MM.1S (cell line): ENCODE data around the gene CCDC198.

Source experiments
- DNase-seq: peaks from one replicate; pipeline ENCODE4 v3.0.0-alpha.2; 2015
- H2AFZ ChIP-seq: fragments of 300-600 bp; sonication (generic); 2 replicates; pipeline ENCODE4 v1.6.0; 2016; ENCODE audit warnings: antibody characterized with exemption, low read length
- H3F3A ChIP-seq: fragments of 300-600 bp; sonication (generic); 2 replicates; pipeline ENCODE4 v1.6.1; 2016; ENCODE audit warnings: mild to moderate bottlenecking, antibody characterized with exemption, low read length, moderate library complexity, mixed read lengths; ENCODE audit not compliant: insufficient read depth
- H3K27ac ChIP-seq: fragments of 300-600 bp; sonication (generic); 2 replicates; pipeline ENCODE4 v1.5.1; 2016; ENCODE audit warnings: mild to moderate bottlenecking, low read length
- H3K27me3 ChIP-seq: fragments of 300-600 bp; sonication (generic); replicated peaks from 2 replicates; pipeline ENCODE4 v1.6.0; 2016; ENCODE audit warnings: low read length; ENCODE audit not compliant: insufficient read depth
- H3K36me3 ChIP-seq: fragments of 300-600 bp; sonication (generic); replicated peaks from 2 replicates; pipeline ENCODE4 v1.6.1; 2016; ENCODE audit warnings: mild to moderate bottlenecking, low read length, mixed read lengths; ENCODE audit not compliant: insufficient read depth
- H3K4me1 ChIP-seq: fragments of 300-600 bp; sonication (generic); 2 replicates; pipeline ENCODE4 v1.6.1; 2016; ENCODE audit warnings: low read length, mixed read lengths
- H3K4me2 ChIP-seq: fragments of 300-600 bp; sonication (generic); 2 replicates; pipeline ENCODE4 v1.6.0; 2016; ENCODE audit warnings: low read depth, low read length
- H3K4me3 ChIP-seq: fragments of 300-600 bp; sonication (generic); 2 replicates; pipeline ENCODE4 v1.5.1; 2016; ENCODE audit warnings: low read length, mixed read lengths
- H3K79me2 ChIP-seq: fragments of 300-600 bp; sonication (generic); 2 replicates; pipeline ENCODE4 v1.6.1; 2016; ENCODE audit warnings: mixed run types, low read length, mixed read lengths
- H3K9ac ChIP-seq: fragments of 300-600 bp; sonication (generic); 2 replicates; pipeline ENCODE4 v1.6.1; 2016; ENCODE audit warnings: low read length, mixed read lengths
- H3K9me2 ChIP-seq: fragments of 300-600 bp; sonication (generic); replicated peaks from 2 replicates; pipeline ENCODE4 v1.6.1; 2016; ENCODE audit warnings: mild to moderate bottlenecking, low read length, mixed read lengths; ENCODE audit not compliant: insufficient read depth
- H3K9me3 ChIP-seq: fragments of 300-600 bp; sonication (generic); replicated peaks from 2 replicates; pipeline ENCODE4 v1.6.1; 2016; ENCODE audit warnings: mild to moderate bottlenecking, low read length, mixed read lengths; ENCODE audit not compliant: insufficient read depth
- H4K20me1 ChIP-seq: fragments of 300-600 bp; sonication (generic); 2 replicates; pipeline ENCODE4 v1.6.1; 2016; ENCODE audit warnings: mild to moderate bottlenecking, low read length, moderate library complexity, mixed read lengths; ENCODE audit not compliant: insufficient read depth
- EZH2 ChIP-seq: fragments of 300-600 bp; sonication (generic); optimal IDR thresholded peaks from 2 replicates; pipeline ENCODE3; 2017; ENCODE audit warnings: low read depth, mild to moderate bottlenecking, antibody characterized with exemption, low read length, mixed read lengths
- EZH2phosphoT487 ChIP-seq: fragments of 300-600 bp; sonication (generic); IDR thresholded peaks from 2 replicates; pipeline ENCODE4 v1.6.1; 2018; ENCODE audit warnings: antibody characterized with exemption, low read length
- TF ChIP-seq, protein P1 (sequence below): fragments of 300-600 bp; sonication (generic); IDR thresholded peaks from 2 replicates; pipeline ENCODE4 v1.5.1; 2016; ENCODE audit warnings: antibody characterized with exemption, low read length, mixed read lengths

The CCDC198 gene

GRCh38 chr14:57482120-57482519, 11.5 kb downstream of the CCDC198 start:
- no peaks in the 10 kb centered on the region for H3K9me3 ChIP-seq
- H3K4me3 ChIP-seq: no peak overlapping the region
- H2AFZ ChIP-seq: no peak overlapping the region
- no peak overlapping the region for H3K9ac ChIP-seq
- H3K27me3 ChIP-seq: no peaks in the 10 kb centered on the region
- no peaks in the 10 kb centered on the region for H3K79me2 ChIP-seq
- TF ChIP-seq EZH2: no peak
- TF ChIP-seq, protein P1, sequence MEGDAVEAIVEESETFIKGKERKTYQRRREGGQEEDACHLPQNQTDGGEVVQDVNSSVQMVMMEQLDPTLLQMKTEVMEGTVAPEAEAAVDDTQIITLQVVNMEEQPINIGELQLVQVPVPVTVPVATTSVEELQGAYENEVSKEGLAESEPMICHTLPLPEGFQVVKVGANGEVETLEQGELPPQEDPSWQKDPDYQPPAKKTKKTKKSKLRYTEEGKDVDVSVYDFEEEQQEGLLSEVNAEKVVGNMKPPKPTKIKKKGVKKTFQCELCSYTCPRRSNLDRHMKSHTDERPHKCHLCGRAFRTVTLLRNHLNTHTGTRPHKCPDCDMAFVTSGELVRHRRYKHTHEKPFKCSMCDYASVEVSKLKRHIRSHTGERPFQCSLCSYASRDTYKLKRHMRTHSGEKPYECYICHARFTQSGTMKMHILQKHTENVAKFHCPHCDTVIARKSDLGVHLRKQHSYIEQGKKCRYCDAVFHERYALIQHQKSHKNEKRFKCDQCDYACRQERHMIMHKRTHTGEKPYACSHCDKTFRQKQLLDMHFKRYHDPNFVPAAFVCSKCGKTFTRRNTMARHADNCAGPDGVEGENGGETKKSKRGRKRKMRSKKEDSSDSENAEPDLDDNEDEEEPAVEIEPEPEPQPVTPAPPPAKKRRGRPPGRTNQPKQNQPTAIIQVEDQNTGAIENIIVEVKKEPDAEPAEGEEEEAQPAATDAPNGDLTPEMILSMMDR: no peak
- no peak for TF ChIP-seq EZH2phosphoT487
- no peak overlapping the region for H3K27ac ChIP-seq
- no peak overlapping the region for H3K4me2 ChIP-seq
- no peaks in the 10 kb centered on the region for H3K36me3 ChIP-seq
- DNase-seq: no peak
- no peaks in the 10 kb centered on the region for H3K9me2 ChIP-seq
- no peaks in the 10 kb centered on the region for H3K4me1 ChIP-seq
- no peaks in the 10 kb centered on the region for H3F3A ChIP-seq
- H4K20me1 ChIP-seq: no peaks in the 10 kb centered on the region

DNA sequence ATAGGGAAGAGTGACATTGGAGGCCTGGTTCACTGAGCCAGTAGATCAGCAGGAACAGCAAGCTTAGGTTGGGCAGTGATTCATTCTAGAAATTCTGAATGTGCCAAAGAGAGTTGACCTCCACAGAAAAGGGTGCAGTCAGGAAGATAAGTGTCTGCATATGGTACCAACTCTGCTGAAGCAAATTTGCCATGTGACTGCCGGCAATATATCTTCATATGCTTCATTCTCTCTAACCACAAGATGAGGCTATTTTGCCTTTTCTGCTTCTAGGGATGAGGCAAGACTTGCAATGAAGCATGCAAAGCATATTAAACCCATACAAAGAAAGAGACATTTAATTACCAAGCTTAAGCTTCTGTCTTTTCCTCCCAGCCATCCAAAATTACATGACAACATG, 13.6 kb downstream of the CCDC198 start:
- Histone ChIP-seq H3K9ac (no peak overlapping the region), H2AFZ (no peak overlapping the region), H3K79me2 (no peaks in the 10 kb centered on the region), H3K4me3 (no peak overlapping the region), H4K20me1 (no peaks in the 10 kb centered on the region), H3K27me3 (no peaks in the 10 kb centered on the region), H3K36me3 (no peaks in the 10 kb centered on the region), H3K4me1 (no peaks in the 10 kb centered on the region), H3K9me3 (no peaks in the 10 kb centered on the region), H3F3A (no peaks in the 10 kb centered on the region), H3K4me2 (no peak overlapping the region), H3K27ac (no peak overlapping the region), H3K9me2 (no peaks in the 10 kb centered on the region)
- DNase-seq: no peak
- no peak for TF ChIP-seq EZH2
- TF ChIP-seq EZH2phosphoT487: no peak
- TF ChIP-seq, protein P1: no peak

- no peak for DNase-seq
- H3K9ac ChIP-seq: no peak overlapping the region
These were observed 14.5 kb downstream of the CCDC198 start for GRCh38 chr14:57479197-57479596.

More at GRCh38 chr14:57479197-57479596, 14.5 kb downstream of the CCDC198 start:
- H3K9me3 ChIP-seq: no peaks in the 10 kb centered on the region
- H4K20me1 ChIP-seq: no peaks in the 10 kb centered on the region
- no peak for TF ChIP-seq EZH2
- TF ChIP-seq, protein P1: no peak
- no peak for TF ChIP-seq EZH2phosphoT487
- H3K4me2 ChIP-seq: no peak overlapping the region
- H3K27ac ChIP-seq: no peak overlapping the region
- H3K36me3 ChIP-seq: no peaks in the 10 kb centered on the region
- H3F3A ChIP-seq: no peaks in the 10 kb centered on the region
- no peaks in the 10 kb centered on the region for H3K4me1 ChIP-seq
- H3K9me2 ChIP-seq: no peaks in the 10 kb centered on the region
- H3K79me2 ChIP-seq: no peaks in the 10 kb centered on the region
- H3K4me3 ChIP-seq: no peak overlapping the region
- no peaks in the 10 kb centered on the region for H3K27me3 ChIP-seq
- H2AFZ ChIP-seq: no peak overlapping the region
